MM.1S (cell line): ENCODE data around the gene ATAD3B.

Source experiments
- EZH2 ChIP-seq: fragments of 300-600 bp; sonication (generic); optimal IDR thresholded peaks from 2 replicates; pipeline ENCODE3; 2017; ENCODE audit warnings: low read depth, mild to moderate bottlenecking, antibody characterized with exemption, low read length, mixed read lengths
- EZH2phosphoT487 ChIP-seq: fragments of 300-600 bp; sonication (generic); IDR thresholded peaks from 2 replicates; pipeline ENCODE4 v1.6.1; 2018; ENCODE audit warnings: antibody characterized with exemption, low read length
- TF ChIP-seq, protein P1 (sequence below): fragments of 300-600 bp; sonication (generic); IDR thresholded peaks from 2 replicates; pipeline ENCODE4 v1.5.1; 2016; ENCODE audit warnings: antibody characterized with exemption, low read length, mixed read lengths

- TF ChIP-seq, protein P1, sequence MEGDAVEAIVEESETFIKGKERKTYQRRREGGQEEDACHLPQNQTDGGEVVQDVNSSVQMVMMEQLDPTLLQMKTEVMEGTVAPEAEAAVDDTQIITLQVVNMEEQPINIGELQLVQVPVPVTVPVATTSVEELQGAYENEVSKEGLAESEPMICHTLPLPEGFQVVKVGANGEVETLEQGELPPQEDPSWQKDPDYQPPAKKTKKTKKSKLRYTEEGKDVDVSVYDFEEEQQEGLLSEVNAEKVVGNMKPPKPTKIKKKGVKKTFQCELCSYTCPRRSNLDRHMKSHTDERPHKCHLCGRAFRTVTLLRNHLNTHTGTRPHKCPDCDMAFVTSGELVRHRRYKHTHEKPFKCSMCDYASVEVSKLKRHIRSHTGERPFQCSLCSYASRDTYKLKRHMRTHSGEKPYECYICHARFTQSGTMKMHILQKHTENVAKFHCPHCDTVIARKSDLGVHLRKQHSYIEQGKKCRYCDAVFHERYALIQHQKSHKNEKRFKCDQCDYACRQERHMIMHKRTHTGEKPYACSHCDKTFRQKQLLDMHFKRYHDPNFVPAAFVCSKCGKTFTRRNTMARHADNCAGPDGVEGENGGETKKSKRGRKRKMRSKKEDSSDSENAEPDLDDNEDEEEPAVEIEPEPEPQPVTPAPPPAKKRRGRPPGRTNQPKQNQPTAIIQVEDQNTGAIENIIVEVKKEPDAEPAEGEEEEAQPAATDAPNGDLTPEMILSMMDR: no peak
- TF ChIP-seq EZH2: no peak
- TF ChIP-seq EZH2phosphoT487: no peak
Observed at GRCh38 chr1:1531947-1532346, 60.4 kb downstream of the ATAD3B start.
